Measurements from ENCODE around the gene RCAN2.

RCAN2 gene

DNA sequence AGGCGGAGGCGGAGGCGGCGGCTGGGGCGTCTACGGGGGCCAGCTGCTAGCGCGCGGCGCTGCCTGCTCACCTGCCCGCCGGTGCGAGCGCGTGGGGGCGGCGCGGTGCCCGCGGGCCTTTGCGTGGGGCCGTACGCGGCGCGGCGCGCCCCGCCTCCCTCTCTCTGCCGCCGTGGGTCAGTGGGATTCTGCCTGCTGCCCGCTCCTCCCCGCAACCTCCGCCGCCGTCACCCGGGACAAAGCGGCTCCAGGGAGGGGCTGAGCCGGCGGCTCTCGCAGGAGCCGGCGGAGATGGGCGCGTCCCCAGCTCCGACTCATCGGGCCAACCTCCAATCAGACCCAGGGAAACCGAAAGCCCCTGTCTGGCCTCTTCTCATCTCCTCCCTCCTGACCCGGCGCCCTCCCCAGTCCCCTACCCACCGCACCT is at the start of gene RCAN2:
Gene RCAN2 (minus strand): TSS at position 249 of the 427 bp plus-strand sequence.
- in situ Hi-C loops (cut with MboI; ENCODE audit: low pct_unique_long_range_greater_than_20kb, low sequenced_read_pairs) = no loop called here
- peak; percentile 34 for DNase-seq

DNA sequence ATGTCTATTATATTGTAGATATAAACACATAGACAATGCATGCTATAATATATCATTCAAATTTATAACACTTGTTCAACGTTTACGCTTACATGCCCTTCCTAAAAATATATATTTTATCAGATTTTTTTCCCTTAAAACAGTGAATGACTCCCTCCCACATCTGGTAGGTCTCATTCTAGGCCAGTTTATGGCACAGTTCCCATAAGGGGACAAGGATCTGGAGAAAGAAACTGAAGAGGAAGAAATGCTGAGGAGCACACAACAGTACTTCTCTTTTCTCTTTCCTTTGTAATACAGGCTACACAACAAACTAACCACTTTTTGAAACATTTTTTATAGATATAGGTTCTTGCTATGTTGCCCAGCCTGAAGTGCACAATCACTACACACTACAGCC is 48.6 kb upstream of the RCAN2 start:
- in situ Hi-C loops (cut with MboI; ENCODE audit: low pct_unique_long_range_greater_than_20kb, low sequenced_read_pairs) = no loop called here
- DNase-seq = no peak

DNA sequence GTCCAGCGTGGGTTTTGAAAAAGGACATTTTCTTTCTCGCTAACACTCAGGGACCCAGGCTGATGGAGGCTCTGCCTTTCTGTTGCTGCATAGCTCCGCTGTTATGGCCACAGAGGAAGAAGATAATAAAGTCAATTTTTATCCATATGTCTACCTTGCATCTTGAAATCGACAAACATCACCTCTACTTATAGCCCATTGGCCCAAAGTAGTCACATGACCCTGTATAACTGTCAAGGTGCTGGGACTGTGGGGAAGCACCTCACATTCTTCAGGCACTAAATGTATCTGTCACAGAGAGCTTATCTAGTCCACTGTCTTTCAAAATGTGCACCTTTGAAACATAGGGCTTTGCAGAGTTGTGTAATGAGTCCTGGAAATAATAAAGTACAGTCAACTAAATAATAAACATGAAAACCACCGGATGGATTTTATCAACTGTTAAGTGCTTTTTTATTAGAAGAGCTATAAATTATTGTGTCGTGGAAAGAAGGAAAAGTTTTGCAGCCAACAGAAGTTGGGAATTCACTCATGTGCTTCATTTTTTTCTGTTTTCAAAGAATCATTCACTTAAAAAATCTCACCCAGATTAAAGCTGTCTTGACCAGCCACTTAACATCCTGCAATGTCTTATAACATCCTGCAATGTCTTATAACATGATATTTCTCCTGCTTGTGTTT is 47.7 kb upstream of the RCAN2 start:
- DNase-seq = no peak
- in situ Hi-C loops (cut with MboI; ENCODE audit: low pct_unique_long_range_greater_than_20kb, low sequenced_read_pairs) = no loop called here

DNA sequence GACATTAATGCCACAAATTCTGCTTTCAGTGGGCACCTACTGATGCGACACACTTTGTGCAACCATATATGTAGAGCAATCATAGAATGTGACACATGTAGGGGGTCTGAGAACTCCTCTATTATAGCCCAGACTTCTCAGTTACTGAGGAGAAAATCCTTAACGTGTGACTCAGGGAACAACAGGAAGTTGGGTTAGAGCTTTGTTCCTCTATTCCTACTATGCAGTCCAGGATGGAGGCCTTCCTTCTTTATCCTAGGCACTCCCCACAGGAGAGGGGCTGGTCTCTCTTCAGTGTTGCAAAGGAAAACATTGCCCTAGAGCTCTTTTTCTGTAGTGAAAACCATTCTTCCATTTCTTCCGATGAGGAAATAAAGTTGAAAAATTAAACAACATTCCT is 39.6 kb upstream of the RCAN2 start:
- in situ Hi-C loops (cut with MboI; ENCODE audit: low pct_unique_long_range_greater_than_20kb, low sequenced_read_pairs) = no loop called here
- no peak for DNase-seq

DNA sequence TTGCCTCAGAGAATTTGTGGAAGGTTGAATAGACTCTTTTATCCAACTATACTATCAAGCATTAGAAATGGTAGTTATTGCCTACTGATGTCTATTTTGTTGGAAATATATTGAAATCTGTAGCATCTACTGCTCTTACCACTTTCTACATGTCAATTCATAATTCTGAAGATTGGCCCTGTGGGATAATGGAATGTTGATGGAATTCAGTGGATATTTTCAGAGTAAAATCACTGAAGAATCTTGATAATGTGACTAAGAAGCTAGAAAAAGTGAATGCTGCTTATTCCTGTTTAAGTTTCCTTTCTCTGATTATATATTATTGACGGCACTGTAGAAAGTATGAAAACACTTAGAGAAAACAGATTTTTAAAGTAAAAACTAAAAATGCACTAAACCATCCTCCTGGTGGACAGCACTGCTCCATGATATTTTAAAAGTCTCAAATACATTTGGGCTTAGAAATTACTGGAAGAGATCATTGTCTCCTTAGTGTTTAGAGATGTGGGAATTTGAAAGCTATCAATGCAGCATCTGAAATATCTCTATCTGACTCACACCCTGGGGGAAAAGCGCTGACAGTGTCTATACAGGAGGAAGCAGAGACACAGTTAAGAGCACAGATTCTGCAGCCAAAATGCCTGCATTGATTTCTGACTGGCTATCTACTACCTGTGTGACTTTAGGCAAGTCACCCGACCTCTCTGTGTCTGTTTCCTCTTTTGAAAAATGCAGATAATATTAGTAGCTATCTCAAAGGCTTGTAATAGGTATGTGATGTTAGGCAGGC is 37.9 kb upstream of the RCAN2 start:
- in situ Hi-C loops (cut with MboI; ENCODE audit: low pct_unique_long_range_greater_than_20kb, low sequenced_read_pairs) = no loop called here
- no peak for DNase-seq

DNA sequence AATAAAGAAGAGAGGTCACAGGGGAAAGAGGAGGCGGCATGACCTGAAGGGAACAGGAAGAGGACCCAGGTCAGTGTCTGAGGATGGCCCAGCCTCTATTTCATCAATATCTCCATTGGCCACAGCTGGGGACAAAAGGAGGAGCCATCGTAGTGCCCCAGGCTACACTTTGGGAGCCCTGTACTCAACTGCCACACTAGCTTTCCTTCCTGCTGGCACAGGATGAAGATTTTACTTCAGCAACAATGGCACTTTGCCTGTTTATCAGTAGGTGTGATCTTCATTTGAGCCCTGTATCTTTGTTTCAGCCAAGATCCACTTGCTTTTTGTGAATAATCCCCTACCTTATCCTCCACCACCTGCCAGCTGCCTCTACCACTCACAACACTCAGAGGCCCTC is 35.4 kb upstream of the RCAN2 start:
- in situ Hi-C loops (cut with MboI; ENCODE audit: low pct_unique_long_range_greater_than_20kb, low sequenced_read_pairs) = no loop called here
- DNase-seq = no peak

DNA sequence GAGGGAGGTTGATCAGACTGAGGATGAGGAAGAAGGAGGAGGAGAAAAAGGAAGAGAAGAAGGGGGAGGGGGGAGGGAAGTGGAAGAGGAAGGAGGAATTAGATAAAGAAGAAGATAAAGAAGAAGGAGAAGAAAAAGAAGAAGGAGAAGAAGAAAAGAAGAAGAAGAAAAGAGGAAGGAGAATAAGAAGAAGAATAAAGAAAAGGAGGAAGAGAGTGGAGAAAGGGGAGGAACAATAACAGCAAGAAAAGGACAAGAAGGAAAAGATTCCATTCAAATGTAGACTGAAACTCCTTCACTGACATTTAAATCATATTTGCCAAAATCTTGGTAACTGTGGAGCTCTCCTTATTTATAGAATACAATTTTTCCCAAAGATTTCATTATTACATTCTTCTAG is 34.3 kb upstream of the RCAN2 start:
- no peak for DNase-seq
- in situ Hi-C loops (cut with MboI; ENCODE audit: low pct_unique_long_range_greater_than_20kb, low sequenced_read_pairs) = no loop called here

DNA sequence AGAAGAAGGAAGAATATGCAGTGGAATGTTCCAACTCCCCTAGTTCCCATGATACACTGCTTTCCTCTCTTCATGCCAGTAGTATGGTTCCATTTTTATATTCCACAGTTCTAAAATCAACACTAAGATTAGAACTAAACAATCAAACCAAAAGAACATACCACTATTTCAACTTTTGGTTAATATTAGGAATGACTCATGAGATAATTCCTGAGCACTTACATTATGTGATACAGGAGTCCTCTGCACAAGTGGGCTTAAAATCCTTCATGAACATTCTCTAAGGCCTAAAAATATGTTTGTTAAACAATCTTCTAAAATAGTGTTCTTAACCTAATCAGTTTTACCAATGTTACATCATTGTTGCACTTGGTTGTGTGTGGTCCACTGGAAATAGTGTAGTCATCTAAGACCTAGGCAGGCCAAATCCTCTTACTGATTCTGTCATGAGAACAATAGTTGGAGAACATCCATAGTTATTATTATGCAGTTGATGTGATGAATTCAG is 30.3 kb upstream of the RCAN2 start:
- DNase-seq = no peak
- in situ Hi-C loops (cut with MboI; ENCODE audit: low pct_unique_long_range_greater_than_20kb, low sequenced_read_pairs) = no loop called here

DNA sequence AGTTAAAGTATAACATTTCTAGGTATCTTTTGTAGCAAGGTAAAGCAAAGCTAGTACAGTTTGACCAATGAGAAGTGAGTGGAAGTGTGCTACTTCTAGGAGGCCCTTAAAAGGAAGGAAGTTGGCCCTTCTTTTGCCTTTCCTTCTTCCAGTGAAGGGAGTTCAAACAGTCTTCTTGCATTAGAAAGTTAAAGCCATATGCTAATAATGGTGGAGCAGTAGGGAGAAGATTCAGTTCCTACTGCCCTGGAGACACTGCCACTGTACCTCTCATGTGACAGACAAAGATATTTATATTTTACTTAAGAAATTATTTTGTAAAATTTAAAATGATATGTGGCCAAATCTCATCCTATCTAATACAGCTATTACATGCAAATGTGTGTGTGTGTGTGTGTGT is 26.0 kb upstream of the RCAN2 start:
- in situ Hi-C loops (cut with MboI; ENCODE audit: low pct_unique_long_range_greater_than_20kb, low sequenced_read_pairs) = no loop called here
- no peak for DNase-seq

DNA sequence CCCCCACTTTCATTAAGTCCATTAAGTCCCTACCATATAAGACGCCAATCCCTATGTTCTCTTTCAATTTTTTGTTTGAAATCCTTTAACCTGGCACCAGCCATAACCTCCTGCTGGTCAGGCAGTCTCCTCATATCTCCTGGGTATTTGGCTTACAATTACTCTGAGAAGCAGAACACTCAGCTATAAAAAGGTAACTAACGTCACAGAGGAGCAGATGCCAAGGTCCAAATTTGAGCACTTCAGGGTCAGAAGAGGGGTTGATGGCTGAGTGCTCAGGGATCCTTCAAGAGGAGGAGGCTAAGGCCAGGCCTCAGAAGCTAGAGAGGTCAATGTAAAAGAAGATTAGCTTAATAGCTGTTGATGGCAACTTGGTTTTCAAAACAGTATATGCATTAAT is 22.3 kb upstream of the RCAN2 start:
- in situ Hi-C loops (cut with MboI; ENCODE audit: low pct_unique_long_range_greater_than_20kb, low sequenced_read_pairs) = no loop called here

DNA sequence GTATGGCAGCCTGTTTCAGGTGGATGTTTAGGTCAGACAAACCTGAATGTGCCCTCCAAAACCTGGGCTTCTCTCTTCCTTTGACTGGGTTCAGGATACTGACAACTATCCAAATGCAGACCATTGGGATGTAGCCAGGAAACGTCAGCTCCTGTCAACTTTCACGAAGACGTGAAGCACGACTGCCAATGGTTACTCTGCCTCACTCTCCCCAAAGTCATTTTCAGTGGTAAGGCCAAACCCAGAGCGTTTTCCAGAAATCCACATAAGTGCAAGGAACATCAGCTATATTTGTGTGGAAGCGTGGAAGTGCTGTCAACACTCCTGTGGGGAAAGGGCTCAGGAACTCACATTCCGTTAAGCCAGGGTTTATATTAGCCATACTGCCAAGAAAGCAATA is 20.1 kb upstream of the RCAN2 start:
- in situ Hi-C loops (cut with MboI; ENCODE audit: low pct_unique_long_range_greater_than_20kb, low sequenced_read_pairs) = no loop called here
- no peak for DNase-seq

More for the DNA sequence above, 22.3 kb upstream of the RCAN2 start:
- no peak for DNase-seq

DNA sequence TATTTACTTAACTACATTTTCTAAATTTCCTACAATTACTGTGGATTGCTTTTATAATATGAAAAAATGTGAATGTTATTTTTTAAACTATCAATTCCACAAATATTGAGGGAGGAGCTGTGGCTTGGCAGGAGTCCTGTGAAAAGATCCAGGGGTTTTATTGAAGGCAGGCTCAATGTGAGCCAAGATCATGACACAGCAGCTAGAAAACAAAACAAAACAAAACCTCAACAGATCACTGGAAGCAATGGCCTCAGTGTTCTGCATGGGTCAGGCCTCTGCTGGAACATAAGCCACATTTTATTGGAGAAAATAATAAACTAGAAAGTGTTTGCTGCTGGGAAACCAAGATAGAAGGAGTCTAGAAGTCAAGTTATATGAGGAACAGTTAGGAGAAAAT is 19.4 kb upstream of the RCAN2 start:
- in situ Hi-C loops (cut with MboI; ENCODE audit: low pct_unique_long_range_greater_than_20kb, low sequenced_read_pairs) = no loop called here
- no peak for DNase-seq

DNA sequence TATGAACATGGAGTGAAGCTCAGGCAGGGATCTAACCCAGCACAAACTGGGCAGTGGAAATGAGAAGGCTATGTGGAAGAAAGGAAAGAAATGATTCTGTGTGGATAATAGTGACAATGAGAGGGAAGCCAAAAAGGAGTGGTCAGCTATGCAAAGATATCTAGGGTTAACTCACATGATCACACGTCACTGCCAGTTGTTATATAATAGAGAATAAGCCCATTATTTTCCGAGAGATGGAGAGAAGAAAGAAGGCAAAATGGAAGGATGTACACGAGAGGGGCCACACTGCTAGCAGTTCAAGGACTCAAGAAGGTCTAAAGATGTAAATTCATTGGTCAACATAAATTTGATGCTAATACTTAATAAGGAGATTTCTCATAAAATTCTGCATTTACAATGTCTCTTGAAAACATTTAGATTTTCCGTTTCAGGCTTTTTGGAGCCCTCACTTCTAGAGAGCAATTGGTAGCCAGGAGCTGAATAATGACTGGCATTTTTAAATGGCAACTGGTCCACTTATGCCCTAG is 18.8 kb upstream of the RCAN2 start:
- in situ Hi-C loops (cut with MboI; ENCODE audit: low pct_unique_long_range_greater_than_20kb, low sequenced_read_pairs) = no loop called here

DNA sequence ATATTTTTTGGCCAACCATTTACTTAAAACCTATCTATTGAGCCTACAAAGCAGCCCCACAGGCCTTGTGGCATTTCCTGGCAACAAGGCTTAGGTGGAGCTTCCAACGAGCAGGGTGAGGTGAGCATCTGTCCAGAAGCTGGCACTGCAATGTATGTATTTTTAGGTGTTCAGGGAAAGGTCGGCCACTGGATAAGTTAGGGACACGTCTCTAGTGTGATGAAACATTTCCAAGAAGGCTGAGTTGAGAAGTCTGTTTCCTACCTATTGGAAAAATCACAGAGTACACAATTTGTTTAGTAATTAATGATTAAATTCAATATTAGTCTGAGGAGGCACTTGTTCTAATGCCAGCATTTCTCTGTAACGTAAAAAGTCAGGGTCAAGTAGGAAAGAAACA is 17.8 kb upstream of the RCAN2 start:
- in situ Hi-C loops (cut with MboI; ENCODE audit: low pct_unique_long_range_greater_than_20kb, low sequenced_read_pairs) = no loop called here
- DNase-seq = no peak

More for the DNA sequence above, 18.8 kb upstream of the RCAN2 start:
- DNase-seq = no peak

DNA sequence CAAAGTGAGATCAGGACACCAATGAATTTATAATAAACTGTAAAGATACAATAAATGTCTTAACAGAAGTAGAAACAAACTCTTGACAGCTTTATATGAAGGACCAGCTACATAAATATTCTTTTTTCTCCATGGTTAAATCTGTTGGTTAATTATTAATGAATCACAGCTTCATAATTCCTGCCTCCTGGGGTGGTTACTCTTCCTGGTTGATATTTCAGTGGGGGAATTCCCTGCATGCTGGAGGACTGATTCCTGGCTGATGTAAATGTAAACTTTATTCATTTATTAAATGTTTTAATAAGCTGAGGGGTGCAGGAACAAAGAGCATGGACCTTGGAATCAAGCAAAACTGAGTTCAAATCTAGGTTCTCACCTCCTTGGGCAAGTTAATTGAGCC is 16.2 kb upstream of the RCAN2 start:
- in situ Hi-C loops (cut with MboI; ENCODE audit: low pct_unique_long_range_greater_than_20kb, low sequenced_read_pairs) = no loop called here
- DNase-seq = no peak

DNA sequence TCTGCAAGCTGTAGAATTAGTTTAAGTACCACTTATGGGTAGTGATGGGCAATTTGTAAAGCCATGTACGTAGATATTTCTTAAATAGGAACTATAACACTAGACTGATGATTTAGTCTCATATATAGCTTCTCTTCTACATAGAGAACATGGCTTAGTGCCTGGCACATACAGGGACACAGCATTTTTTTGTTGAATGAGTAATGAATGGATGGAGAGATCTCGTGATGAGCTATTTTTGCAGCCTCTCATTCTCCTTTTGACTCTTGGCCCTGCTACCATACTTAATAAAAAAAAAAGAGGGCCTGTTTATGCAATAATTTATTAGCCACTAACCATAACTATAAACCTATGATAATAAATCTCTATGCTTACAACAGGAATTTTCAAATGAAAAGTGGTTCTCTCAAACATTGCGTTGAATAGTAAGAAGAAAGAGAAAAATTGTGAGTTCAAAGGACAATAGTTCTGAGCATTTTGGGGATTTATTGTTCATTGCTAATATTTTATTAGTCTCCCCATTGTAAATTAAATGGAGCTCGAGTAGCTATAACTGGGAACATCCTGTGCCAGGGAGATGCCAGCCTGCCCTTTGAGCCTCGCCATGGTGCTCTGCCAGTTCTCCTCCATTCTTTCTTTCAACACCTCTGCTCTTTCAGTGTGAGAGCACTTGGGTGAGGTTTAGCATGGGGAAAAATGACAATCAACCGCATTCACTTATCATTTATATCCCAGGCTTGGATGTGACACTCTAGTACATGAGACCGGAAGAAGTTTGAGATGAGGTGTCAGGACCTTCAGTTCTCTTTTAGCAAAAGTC is 14.7 kb upstream of the RCAN2 start:
- no peak for DNase-seq
- in situ Hi-C loops (cut with MboI; ENCODE audit: low pct_unique_long_range_greater_than_20kb, low sequenced_read_pairs) = no loop called here

DNA sequence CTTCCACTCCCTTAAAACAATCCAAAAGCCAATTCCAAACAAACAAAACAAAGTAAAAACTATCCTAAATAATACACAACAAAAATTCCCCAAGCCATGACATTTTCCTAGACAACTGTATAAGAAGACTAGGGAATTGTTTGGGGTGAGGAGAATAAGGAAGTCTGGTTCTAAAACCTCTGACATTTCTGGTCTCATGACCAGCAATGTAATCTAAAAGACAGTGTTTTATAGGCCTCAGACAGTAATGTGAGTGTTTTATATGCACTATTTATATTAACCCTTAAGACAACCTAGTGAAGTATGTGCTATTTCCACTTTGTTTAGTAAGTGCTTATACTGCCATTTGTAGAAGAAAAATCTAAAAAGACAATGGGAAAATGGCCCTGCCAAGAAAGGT is 13.0 kb upstream of the RCAN2 start:
- DNase-seq = no peak
- in situ Hi-C loops (cut with MboI; ENCODE audit: low pct_unique_long_range_greater_than_20kb, low sequenced_read_pairs) = no loop called here

DNA sequence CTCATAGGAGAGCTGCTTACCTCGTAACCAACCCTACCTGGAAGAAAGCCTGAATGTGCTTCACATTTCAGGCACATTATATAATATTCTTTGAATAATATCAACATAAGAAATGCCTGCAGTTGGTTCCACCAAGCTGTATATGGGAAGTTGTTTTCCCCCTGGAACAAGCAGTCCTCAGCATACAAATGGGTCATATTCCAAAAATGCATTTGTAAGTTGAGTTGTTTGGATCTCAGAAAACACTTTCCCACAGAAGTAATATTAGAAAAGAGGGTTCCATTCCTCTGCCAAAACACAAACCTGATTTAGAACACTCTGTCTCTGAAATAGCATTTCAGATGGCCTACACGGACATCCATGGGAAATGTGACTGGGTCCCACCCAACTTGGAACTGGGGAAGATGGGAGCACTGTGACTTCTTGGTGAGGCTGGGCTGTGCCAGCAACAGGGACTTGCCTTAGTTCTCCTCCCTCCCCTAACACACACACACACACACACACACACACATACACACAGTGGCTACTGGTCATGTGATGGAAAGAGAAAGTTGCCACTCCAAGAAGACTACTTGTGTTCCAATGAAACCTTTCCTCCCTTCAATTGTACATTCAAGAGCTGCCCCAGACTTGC is 11.4 kb upstream of the RCAN2 start:
- in situ Hi-C loops (cut with MboI; ENCODE audit: low pct_unique_long_range_greater_than_20kb, low sequenced_read_pairs) = no loop called here
- no peak for DNase-seq

All from KBM-7 (cell line).